NCI-H1417 treated with DMSO at 0.1 percent for 48 hours (cell line): Measurements from ENCODE around the gene REV3L.
"Not testable (repeated sequence)": the region's sequence is repeated elsewhere in the genome, so short reads cannot be mapped to it uniquely, and the experiment has no call there.

Source experiments
- DNase-seq: peaks from one replicate; lab custom pipeline; 2025; lab: John Stamatoyannopoulos, UW

Gene REV3L

GRCh38 chr6:111294374-111294967, 188.5 kb downstream of the REV3L start:
- no peak for DNase-seq

DNA sequence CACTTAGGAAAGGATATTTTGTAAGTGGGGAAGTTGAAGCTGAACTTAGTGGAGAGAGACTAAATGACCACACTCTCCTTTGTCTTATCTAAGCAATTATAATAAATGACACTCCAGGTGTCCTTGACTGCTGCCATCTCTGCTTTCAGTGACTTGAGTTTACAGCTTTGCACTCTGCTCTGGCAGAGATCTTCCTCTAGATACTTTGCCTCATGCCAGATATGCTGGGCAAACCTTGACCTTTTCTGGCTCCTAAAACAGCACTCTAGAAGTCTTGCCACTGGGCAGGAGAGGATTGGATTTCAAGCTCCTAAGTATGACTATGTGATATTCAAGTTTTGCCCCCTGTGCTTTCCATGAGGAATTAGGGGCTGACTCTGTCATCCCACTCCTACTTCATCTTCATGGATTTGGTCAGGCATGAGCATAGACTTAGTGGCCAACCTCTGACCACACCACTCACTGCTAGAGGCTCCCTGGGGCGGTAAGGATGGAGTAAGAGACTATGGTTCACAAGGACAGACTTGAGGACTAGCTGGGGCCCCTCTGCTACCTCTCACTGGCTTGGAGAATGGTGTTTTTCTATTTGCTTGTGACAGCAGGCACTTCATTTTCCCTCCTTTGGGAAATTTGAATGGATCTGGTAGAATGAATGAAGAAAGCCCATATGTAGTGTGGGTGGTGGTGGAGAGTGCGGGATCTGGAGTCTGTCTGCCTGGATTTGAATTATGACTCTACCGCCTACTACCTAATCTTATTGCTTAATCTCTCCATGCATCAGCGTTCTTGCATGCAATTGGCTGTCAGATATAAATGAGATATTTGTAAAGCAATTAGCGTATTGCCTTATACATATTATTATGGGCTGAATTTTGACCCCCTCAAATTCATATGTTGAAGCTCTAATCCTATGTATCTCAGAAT, 191.4 kb downstream of the REV3L start:
- DNase-seq: no peak

DNA sequence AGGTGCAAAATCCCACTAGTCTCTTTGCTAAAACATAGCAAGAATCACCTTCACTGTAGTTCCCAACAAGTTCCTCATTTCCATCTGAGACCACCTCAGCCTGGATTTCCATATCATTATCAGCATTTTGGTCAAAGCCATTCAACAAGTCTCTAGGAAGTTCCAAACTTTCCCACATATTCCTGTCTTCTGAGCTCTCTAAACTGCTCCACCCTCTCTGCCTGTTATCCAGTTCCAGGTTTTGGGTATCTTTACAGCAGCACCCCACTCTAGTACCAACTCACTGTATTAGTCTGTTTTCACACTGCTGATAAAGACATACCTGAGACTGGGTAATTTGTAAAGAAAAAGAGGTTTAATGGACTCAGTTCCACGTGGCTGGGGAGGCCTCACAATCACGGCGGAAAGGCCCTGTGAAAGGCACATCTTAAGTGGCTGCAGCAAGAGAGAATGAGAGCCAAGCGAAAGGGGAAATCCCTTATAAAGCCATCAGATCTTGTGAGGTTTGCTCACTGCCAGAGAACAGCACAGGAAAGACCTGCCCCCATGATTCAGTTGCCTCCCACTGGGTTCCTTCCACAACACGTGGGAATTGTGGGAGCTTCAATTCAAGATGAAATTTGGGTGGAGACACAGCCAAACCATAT, 192.2 kb downstream of the REV3L start:
- DNase-seq: not testable (repeated sequence)

GRCh38 chr6:111284356-111284755, 198.7 kb downstream of the REV3L start:
- not testable (repeated sequence) for DNase-seq

- DNase-seq: no peak
Observed at GRCh38 chr6:111283707-111284106, 199.3 kb downstream of the REV3L start.

DNA sequence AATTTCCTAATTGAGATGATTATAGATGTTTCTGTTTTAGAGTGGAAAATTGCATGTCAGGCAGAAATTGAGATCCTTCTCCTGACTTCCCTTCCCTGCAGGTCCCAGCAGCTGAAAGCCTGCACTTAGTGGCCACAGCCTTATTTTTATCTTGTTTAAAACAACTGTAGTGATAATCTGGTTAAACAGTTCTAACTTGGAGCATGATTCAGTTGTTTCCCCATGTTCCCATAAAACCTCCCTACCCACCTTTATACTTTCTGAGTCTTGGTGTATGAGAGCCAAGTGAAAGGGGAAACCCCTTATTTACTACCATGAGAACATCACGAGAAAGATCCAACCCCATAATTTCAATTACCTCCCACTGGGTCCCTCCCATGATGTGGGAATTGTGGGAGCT, 200.5 kb downstream of the REV3L start:
- no peak for DNase-seq

GRCh38 chr6:111280445-111280955, 202.5 kb downstream of the REV3L start:
- no peak for DNase-seq

GRCh38 chr6:111278731-111279130, 204.3 kb downstream of the REV3L start:
- DNase-seq: no peak

- DNase-seq: no peak
Observed at GRCh38 chr6:111277819-111278218, 205.2 kb downstream of the REV3L start.

DNA sequence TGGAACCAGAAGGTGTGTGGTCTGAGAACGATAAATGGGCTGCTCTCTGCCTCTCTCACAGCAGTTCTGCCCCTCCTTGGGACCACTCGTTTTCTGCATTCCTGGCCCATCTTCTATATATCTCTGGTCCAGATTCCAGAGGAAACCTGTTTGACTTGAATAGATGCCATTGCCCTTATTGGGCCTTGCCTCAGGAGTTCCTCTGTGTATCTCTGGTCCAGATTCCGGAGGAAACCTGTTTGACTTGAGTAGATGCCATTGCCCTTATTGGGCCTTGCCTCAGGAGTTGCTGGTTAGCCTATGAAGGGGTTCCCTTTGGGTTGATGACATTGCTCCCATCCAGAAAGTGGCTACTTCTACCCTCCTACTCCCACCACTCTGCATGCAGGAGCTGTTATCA, 206.3 kb downstream of the REV3L start:
- DNase-seq: no peak

- DNase-seq: no peak
Observed at GRCh38 chr6:111276335-111276734, 206.7 kb downstream of the REV3L start.

- no peak for DNase-seq
Observed at GRCh38 chr6:111274593-111275217, 208.3 kb downstream of the REV3L start.

- DNase-seq: no peak
Observed at GRCh38 chr6:111270121-111270520, 212.9 kb downstream of the REV3L start.

GRCh38 chr6:111269401-111269970, 213.5 kb downstream of the REV3L start:
- no peak for DNase-seq

DNA sequence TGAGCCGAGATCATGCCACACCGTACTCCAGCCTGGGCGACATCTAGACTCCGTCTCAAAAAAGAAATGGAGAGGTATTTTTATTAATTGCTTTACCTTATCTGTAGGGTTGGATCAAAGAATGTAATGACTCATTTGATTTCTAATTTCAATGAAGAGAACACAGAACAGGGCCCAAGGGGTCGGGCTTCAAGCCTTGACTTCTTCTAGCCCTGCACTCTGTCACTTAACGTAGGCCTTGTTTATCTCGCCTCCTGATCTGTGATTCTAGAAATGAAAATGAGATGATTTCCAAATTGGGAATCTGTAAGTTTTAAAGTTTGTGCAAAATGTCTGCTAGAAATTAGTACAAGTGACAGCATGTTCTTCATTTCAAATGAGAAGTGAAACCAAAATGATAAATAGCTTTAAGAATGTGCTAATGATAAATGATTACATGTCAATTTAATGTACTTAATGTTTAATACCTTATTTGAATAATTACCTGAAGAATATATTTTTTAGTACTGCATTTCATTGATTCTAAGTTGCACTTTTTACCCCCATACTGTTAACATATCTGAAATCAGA, 215.2 kb downstream of the REV3L start:
- no peak for DNase-seq

GRCh38 chr6:111266276-111266675, 216.7 kb downstream of the REV3L start:
- DNase-seq: no peak

DNA sequence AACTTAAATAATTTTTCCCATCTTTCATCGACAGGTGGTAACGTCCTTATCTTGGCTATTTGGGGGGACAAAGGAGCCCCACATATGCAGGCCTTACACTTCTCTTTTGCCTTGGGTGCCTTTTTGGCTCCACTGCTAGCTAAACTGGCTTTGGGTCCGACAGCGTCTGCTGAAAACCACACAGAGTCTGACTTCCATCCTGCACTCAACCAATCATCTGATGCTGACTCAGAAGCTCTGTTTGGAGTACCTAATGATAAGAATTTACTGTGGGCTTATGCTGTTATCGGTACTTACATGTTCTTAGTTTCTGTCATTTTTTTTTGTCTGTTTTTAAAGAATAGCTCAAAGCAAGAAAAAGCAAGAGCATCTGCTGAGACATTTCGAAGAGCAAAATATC, 217.2 kb downstream of the REV3L start:
- DNase-seq: no peak

GRCh38 chr6:111263837-111264236, 219.2 kb downstream of the REV3L start:
- no peak for DNase-seq

DNA sequence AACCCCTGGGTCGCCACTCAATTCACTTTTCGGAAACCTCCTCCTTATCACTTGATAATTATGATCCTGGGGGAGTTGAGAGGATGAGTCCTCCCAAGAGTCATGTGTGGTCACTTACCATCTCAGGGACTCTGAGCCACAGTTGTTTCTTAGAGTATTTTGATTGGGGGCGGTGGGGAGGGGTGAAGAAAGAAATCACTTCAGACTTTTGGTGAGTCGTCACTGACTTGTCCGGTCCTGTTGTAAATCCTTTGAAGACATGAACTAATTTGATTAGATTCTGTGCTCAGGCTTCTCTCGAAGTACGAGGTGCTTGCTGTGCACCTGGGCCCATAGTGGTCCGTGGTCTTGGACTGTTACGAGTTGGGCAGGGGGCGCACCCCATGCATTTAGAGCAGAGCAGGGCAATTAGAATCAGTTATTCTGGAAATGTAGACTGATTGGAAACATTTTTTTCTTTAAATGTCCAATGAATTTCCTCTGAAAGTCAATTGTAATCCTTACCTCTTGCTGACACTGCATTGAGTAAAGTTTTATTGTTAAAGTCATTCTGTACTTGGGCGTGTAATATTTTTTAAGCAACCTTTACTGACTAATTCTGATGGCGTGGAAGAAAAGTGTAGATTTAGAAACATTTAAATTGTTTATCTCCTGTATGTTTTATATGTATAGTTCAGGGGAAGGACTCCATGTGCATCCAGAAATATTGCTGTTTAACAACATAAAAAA, 222.3 kb downstream of the REV3L start:
- DNase-seq: no peak

DNA sequence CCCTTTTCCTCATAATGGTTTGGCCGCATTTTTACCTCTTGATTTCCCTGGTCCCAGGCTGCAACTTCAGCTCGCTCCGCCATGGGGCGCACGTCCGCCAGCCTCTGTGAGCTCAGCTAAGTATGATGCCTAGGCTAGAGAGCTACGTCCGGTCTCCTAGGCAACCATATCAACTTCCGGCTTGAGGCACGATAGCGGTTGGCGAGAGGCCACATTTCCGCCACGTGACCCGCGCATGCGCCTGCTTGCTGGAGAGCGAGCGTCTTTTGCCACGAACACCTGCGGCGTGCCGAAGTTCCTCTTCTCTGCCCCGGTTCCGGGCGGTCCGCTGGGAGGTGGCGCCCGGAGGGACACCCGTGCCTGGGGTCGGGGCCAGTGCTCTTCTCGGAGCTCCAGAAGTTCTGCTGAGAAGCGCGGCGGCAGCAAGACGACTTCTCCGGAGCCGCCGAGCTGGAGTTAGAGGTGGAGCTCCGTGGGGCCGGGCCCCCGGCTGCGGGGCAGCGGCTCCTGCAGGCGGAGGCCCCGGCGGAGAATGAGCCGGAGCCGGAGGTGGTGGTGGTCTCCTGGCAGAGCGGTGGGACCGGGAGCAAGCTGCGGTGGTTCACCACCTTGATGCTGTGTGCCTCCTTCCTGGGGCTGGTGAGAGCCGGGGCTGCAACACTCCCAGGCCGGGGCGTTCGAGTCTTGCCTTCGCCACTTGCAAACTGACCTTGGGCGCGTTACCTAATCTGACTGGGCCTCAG, 223.8 kb downstream of the REV3L start:
- DNase-seq: peak; percentile 90
